GM12865 (cell line): ENCODE data around the gene SYNDIG1.

Source experiments
- DNase-seq: peaks from one replicate; pipeline ENCODE4 v3.0.0; 2010; ENCODE audit warnings: low read depth
- H3K4me3 ChIP-seq: 2 replicates; pipeline ENCODE4 v1.5.1; 2011; ENCODE audit warnings: mild to moderate bottlenecking, low read depth, low read length, control low read depth
- CTCF ChIP-seq: IDR thresholded peaks from 2 replicates; pipeline ENCODE4 v1.5.1; 2011; ENCODE audit warnings: low read length, control low read depth, low read depth, inconsistent platforms; ENCODE audit not compliant: insufficient read depth; ENCODE audit errors: missing control alignments

Gene SYNDIG1

GRCh38 chr20:24665741-24666191, 196.3 kb downstream of the SYNDIG1 start:
- DNase-seq, result no peak
- no peak for TF ChIP-seq CTCF
- H3K4me3 ChIP-seq, result no peak overlapping the region

GRCh38 chr20:24667689-24668383, 198.4 kb downstream of the SYNDIG1 start:
- no peak overlapping the region for H3K4me3 ChIP-seq
- no peak for DNase-seq
- no peak for TF ChIP-seq CTCF

GRCh38 chr20:24668384-24668702, 198.9 kb downstream of the SYNDIG1 start:
- no peak overlapping the region for H3K4me3 ChIP-seq
- no peak for TF ChIP-seq CTCF
- DNase-seq, result no peak

- no peak overlapping the region for H3K4me3 ChIP-seq
- TF ChIP-seq CTCF, result no peak
- no peak for DNase-seq
These were observed 199.4 kb downstream of the SYNDIG1 start for GRCh38 chr20:24668791-24669190.

GRCh38 chr20:24669701-24670100, 200.3 kb downstream of the SYNDIG1 start:
- no peak for TF ChIP-seq CTCF
- DNase-seq, result no peak
- H3K4me3 ChIP-seq, result no peak overlapping the region

- no peak for TF ChIP-seq CTCF
- H3K4me3 ChIP-seq, result no peak overlapping the region
- DNase-seq, result no peak
These were observed 201.0 kb downstream of the SYNDIG1 start for GRCh38 chr20:24670341-24670872.

GRCh38 chr20:24670981-24671380, 201.6 kb downstream of the SYNDIG1 start:
- DNase-seq, result no peak
- no peak for TF ChIP-seq CTCF

More at GRCh38 chr20:24670981-24671380, 201.6 kb downstream of the SYNDIG1 start:
- H3K4me3 ChIP-seq, result no peak overlapping the region
